Stimulated activated CD8-positive, alpha-beta memory T cell treated with anti-CD3 and anti-CD28 coated beads, Interleukin-4, amount 100 ng/mL, for 4 hours (primary cell): Measurements from ENCODE around the gene COMTD1.

Experiments used
- DNase-seq, 2 donors: peaks; one replicate each; pipeline ENCODE4 v3.0.0-alpha.2; 2020; ENCODE audit warnings: low read depth in 2 of 2, low spot score in 1 of 2

COMTD1 gene

GRCh38 chr10:75235375-75236177 lies at the start of gene COMTD1:
Gene COMTD1, minus strand, starts transcription at chr10:75235957. Its CDS starts 29 bp downstream, at chr10:75235928.
- DNase-seq: peak; percentile 82 to 85

DNA sequence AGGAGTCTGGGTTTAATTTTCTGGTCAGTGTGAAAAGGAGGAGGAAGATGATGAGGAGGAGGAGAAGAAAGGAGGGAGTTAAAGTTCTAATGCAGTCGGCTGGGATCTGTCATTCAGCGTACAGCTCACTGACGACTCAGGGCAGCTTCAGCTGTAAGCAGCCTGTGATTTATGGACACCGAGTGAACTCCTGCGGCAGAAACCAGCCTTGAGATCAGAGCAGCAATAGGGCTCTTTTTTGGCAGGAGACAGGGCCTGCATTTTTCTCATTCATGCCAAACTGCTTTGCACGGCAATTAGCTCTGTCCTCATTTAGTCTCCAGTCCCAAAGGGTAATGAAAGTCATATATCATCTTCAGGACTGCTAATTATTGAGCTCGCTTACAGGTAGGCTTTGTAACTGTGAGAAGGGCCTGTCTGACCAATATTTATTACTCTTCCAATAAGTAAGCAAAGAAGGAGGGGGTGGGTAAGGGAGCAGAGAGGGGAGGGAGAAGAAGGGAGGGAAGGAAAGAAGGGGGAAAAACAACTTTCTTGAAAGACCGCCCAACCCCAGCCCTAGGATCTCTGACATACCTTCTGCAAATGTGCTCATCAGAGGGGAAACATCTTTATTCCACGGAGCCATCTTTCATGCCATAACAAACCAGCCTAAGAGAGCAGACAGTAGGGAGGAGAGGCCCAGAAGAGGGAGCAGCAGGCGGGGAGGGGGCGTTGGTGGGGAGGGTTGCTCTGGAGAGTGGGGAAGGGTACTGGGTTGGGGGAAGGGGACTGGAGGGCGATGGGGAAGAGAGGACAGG lies 48.1 kb upstream of the COMTD1 start:
- no peak for DNase-seq

DNA sequence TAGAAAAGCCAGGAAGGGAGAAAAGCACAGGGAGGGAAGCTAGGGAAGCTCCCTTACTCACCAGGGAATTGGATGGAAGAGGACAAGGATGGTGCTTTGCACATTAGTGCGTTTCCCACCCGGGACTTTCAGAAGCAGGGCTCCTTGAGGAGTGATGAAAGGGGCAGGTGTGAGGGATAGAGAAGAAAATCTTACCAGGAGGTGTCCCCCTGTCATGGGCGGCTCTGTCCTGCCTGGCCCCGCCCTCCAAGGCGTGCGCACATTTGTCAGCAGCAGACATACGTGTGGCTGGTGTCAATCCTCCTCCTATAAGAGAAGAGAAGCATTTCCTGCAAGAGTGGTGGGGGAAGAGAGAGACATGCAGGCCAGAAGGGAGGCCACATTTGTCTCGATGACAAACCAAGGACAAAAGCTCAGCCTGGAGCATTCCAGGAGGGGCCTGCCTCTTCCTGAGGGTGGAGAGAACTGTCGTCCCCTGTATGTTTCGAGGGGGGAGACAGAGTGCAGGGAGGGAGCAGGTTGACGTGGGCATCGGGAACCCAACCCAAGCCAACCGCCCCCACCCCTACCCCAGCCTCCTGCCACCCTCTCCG lies 47.4 kb upstream of the COMTD1 start:
- no peak for DNase-seq

- DNase-seq: no peak
These were observed 46.2 kb upstream of the COMTD1 start for GRCh38 chr10:75281974-75282373.

DNA sequence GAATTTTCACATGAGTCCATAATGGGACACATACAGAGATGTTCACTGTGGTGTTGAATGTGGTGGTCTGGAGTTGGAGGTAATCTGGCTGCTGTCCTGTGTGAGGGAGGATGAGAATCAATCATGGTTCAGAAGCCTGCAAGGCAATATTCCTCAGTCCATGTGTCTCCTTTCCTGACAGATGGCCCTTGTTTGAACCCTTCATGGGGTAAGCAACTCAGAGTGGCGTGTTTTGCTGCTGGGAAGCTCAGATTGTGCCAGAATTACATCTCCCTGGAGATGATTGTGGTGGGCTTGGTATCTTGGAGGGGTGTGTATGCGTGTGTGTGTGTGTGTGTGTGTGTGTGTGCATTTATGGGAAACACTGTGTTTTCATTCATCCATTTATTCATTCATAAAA lies 44.5 kb upstream of the COMTD1 start:
- DNase-seq: no peak

GRCh38 chr10:75276069-75276872 lies 40.5 kb upstream of the COMTD1 start:
- DNase-seq: no peak

GRCh38 chr10:75272896-75273295 lies 37.1 kb upstream of the COMTD1 start:
- DNase-seq: no peak

- no peak for DNase-seq
These were observed 36.3 kb upstream of the COMTD1 start for GRCh38 chr10:75272094-75272493.

DNA sequence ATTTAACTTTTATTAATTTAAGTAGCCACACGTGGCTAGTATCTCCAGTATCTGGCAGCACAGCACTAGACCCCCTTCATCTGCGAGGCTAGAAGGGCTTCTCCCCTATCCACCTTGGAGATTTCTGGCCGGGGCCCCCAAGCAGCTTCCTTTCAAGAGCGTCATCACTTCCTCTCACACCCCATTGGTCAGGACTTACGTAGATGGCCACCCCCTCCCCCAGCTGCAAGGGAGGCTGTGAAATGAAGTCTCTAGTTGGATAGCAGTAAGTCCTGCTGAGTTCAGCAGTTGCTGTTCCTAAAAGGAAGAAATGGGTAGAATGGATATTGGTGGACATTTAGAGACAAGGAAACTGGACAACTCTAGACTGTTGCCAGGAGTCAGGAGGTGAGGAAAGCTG lies 33.8 kb upstream of the COMTD1 start:
- no peak for DNase-seq

DNA sequence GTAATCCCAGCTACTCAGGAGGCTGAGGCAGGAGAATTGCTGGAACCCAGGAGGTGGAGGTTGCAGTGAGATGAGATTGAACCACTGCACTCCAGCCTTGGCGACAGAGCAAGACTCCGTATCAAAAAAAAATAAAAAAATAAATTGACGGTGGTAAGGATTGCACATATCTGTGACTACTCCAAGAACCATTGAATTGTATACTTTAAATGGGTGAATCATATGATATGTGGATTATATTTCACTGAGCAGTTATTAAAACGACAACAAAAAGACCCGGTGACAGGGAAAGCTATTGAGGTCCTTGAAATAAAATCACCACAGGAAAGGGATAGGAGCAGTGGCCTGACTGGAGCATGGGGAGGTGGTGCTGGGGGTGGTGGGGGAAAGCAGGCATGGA lies 31.2 kb upstream of the COMTD1 start:
- no peak for DNase-seq

GRCh38 chr10:75265856-75266255 lies 30.1 kb upstream of the COMTD1 start:
- DNase-seq: no peak

GRCh38 chr10:75263806-75264205 lies 28.0 kb upstream of the COMTD1 start:
- no peak for DNase-seq

DNA sequence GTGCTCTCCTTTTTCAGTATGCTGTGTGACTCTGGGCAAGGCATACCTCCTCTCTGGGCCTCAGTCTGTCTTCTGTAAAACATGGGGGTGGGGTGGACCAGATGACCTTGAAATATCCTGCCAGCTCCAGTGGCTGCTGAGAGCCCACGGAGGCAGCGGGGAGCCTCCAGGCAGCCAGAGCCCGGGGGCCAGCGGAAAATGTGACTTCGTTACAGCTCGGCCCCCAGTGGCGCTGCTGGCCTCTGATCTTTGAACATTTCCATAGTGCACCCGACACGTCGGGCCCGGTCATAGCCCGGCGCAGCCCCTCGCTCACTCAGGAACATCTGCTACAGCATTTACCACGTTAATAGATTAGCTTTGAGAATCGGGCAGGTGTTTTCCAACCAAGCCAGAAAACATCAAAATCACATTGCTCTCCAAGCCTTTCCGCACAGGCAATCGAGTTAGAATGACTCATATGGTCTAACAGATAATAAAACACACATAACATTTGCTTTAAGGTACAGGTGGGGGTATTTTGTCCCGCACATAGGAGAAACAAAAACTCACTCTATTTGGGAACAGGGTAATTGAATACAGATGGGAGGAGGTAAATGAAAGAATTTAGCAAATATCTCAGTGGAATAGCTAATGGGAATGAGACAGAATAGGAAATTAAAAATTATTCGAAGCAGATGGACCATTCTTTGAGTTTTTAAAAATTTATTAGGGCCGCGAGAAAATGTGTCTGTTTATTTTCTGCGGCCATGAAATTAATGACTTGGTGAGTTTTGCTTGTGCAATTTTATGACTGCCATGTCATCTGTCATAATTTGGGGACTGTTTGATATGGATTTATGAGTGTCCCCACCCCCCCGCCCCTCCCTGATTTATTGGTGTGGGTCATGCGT lies 26.3 kb upstream of the COMTD1 start:
- no peak for DNase-seq

GRCh38 chr10:75260990-75261389 lies 25.2 kb upstream of the COMTD1 start:
- no peak for DNase-seq

GRCh38 chr10:75254739-75255138 lies 19.0 kb upstream of the COMTD1 start:
- no peak for DNase-seq

GRCh38 chr10:75253281-75254220 lies 17.8 kb upstream of the COMTD1 start:
- DNase-seq: no peak

- DNase-seq: no peak
These were observed 15.2 kb upstream of the COMTD1 start for GRCh38 chr10:75250934-75251333.

- no peak for DNase-seq
These were observed 12.0 kb upstream of the COMTD1 start for GRCh38 chr10:75247797-75248196.

DNA sequence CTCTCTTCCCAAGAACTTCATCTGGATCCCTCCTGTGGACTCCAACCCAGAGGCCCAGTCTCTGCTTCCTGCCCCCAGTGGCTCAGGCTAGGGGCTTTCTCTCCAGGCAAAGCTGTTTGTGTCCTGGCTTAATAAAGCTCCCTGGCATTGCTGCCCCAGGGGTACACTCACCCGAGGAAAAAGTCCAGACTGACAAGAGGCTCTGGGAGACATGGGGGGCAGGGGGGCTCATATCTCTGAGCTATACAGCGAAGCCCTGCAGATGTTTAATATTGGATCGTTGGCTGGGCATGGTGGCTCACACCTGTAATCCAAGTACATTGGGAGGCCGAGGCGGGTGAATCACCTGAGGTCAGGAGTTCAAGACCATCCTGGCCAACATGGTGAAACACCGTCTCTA lies 10.7 kb upstream of the COMTD1 start:
- DNase-seq: no peak
